Mesendoderm (in vitro differentiated cells): ENCODE data around the gene EPB41L3.

ENCODE experiments used
- DNase-seq: peaks from one replicate; pipeline ENCODE4 v3.0.0; 2013
- H2AK5ac ChIP-seq: 2 replicates; pipeline ENCODE4 v1.6.1; 2013; ENCODE audit warnings: low read length, inconsistent platforms
- H2BK120ac ChIP-seq: 2 replicates; pipeline ENCODE4 v1.6.1; 2013; ENCODE audit warnings: low read depth, mild to moderate bottlenecking, low read length, moderate library complexity, mixed read lengths
- H2BK15ac ChIP-seq: replicated peaks from 2 replicates; pipeline ENCODE4 v1.6.1; 2013; ENCODE audit warnings: low read depth, mild to moderate bottlenecking, moderate library complexity
- H2BK5ac ChIP-seq: 2 replicates; pipeline ENCODE4 v1.6.1; 2013; ENCODE audit warnings: low read length, inconsistent platforms
- H3K18ac ChIP-seq: 2 replicates; pipeline ENCODE4 v1.6.1; 2013; ENCODE audit warnings: mild to moderate bottlenecking, low read length, mixed read lengths
- H3K23ac ChIP-seq: one replicate; pipeline ENCODE4 v1.6.1; 2013; ENCODE audit warnings: low read length
- H3K27ac ChIP-seq: 2 replicates; pipeline ENCODE4 v1.5.1; 2013; ENCODE audit warnings: low read depth, mild to moderate bottlenecking, inconsistent platforms, low read length, moderate library complexity
- H3K27me3 ChIP-seq: 2 replicates; pipeline ENCODE4 v1.6.1; 2013; ENCODE audit warnings: low read length, control low read depth, mild to moderate bottlenecking, inconsistent platforms; ENCODE audit not compliant: insufficient read depth, poor library complexity
- H3K36me3 ChIP-seq: 2 replicates; pipeline ENCODE4 v1.6.1; 2013; ENCODE audit warnings: low read length, inconsistent platforms; ENCODE audit not compliant: control insufficient read depth, insufficient read depth
- H3K4ac ChIP-seq: one replicate; pipeline ENCODE4 v1.6.1; 2013; ENCODE audit warnings: low read depth, mild to moderate bottlenecking, low read length, moderate library complexity
- H3K4me1 ChIP-seq: 2 replicates; pipeline ENCODE4 v1.6.1; 2013; ENCODE audit warnings: low read depth, low read length, inconsistent platforms; ENCODE audit not compliant: control insufficient read depth
- H3K4me2 ChIP-seq: 2 replicates; pipeline ENCODE4 v1.6.1; 2013; ENCODE audit warnings: low read length
- H3K4me3 ChIP-seq: 2 replicates; pipeline ENCODE4 v1.5.1; 2013; ENCODE audit warnings: mild to moderate bottlenecking, low read length
- H3K56ac ChIP-seq: one replicate; pipeline ENCODE4 v1.6.1; 2013; ENCODE audit warnings: low read length
- H3K79me1 ChIP-seq: 2 replicates; pipeline ENCODE4 v1.6.1; 2013; ENCODE audit warnings: low read length, inconsistent platforms
- H3K79me2 ChIP-seq: 2 replicates; pipeline ENCODE4 v1.6.1; 2013; ENCODE audit warnings: mild to moderate bottlenecking, low read length; ENCODE audit not compliant: control insufficient read depth, insufficient read depth
- H3K9ac ChIP-seq: 2 replicates; pipeline ENCODE4 v1.6.1; 2013; ENCODE audit warnings: low read length, inconsistent platforms
- H4K5ac ChIP-seq: one replicate; pipeline ENCODE4 v1.6.1; 2013; ENCODE audit warnings: low read length
- H4K8ac ChIP-seq: one replicate; pipeline ENCODE4 v1.6.1; 2013; ENCODE audit warnings: low read depth, mild to moderate bottlenecking, control low read depth, low read length, moderate library complexity
- WGBS: extraction: QIAGEN DNeasy Blood & Tissue Kit; methylation state at CpG from one replicate; pipeline ENCODE4 v1.1.7; 2013; ENCODE audit warnings: low lambda C conversion rate, missing lambda C conversion rate; ENCODE audit not compliant: insufficient coverage; ENCODE audit errors: extremely low coverage; 5-methylcytosine and 5-hydroxymethylcytosine counted together

EPB41L3 gene

DNA sequence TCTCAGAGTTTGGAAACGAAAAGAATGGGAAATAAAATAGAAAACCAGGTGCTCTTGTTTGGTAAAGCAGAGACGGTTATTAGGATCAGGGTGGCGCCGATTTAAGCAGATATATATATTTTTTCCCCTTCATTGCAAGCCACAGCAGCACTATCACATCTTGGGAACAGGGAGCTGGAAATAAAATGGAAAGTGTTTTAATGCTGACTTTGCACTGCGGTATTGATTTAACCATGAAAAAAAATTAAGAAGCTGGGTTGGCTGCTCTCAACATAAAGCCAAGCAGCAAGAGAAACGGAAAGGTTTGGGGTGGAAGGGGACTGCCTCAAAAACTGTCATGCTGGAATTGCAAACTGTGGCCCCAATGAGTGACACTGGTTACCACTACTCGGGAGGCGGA lies 145.5 kb downstream of the EPB41L3 start:
- no peaks in the 10 kb centered on the region for H3K27me3 ChIP-seq
- H2BK5ac ChIP-seq: no peak overlapping the region
- H3K4me2 ChIP-seq: no peak overlapping the region
- H3K23ac ChIP-seq: no peak overlapping the region
- no peaks in the 10 kb centered on the region for H3K79me2 ChIP-seq
- WGBS: no CpG with 5 or more reads among the region's 8 CpGs
- H3K4me1 ChIP-seq: no peaks in the 10 kb centered on the region
- H3K56ac ChIP-seq: no peak overlapping the region
- no peaks in the 10 kb centered on the region for H3K79me1 ChIP-seq
- no peak overlapping the region for H3K9ac ChIP-seq
- H2AK5ac ChIP-seq: no peak overlapping the region
- no peak overlapping the region for H3K4ac ChIP-seq
- no peaks in the 10 kb centered on the region for H3K36me3 ChIP-seq
- H4K5ac ChIP-seq: no peak overlapping the region
- no peak overlapping the region for H2BK15ac ChIP-seq
- DNase-seq: no peak
- no peak overlapping the region for H3K27ac ChIP-seq
- no peak overlapping the region for H2BK120ac ChIP-seq
- no peak overlapping the region for H3K18ac ChIP-seq
- H3K4me3 ChIP-seq: no peak overlapping the region
- no peak overlapping the region for H4K8ac ChIP-seq

DNA sequence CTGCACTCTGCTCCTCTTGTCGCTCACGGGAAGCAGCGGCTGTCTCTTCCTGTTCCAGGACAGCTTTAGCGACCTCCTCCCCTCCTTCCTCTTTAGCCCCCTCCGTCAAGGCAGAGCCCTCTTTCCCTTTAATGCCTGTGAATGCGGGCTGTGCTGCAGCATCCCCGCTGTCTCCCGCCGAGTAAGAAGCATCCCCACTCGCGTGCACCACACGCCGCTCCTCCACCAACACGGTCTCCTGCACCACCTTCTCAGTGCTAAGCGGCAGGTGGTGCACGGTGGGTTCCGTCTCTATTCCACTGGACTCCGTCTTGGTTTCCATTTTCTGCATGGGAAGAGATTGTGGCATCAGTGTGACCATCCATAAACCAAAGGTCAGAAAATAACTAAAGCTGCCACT lies 146.7 kb downstream of the EPB41L3 start:
- Histone ChIP-seq H3K79me2 (no peaks in the 10 kb centered on the region), H2BK5ac (no peak overlapping the region), H3K18ac (no peak overlapping the region), H3K4me1 (no peaks in the 10 kb centered on the region), H4K8ac (no peak overlapping the region), H2AK5ac (no peak overlapping the region), H3K56ac (no peak overlapping the region), H3K36me3 (no peaks in the 10 kb centered on the region), H3K27me3 (no peaks in the 10 kb centered on the region), H3K4ac (no peak overlapping the region), H3K9ac (no peak overlapping the region), H3K79me1 (no peaks in the 10 kb centered on the region), H3K4me3 (no peak overlapping the region), H2BK120ac (no peak overlapping the region), H3K4me2 (no peak overlapping the region), H3K23ac (no peak overlapping the region), H4K5ac (no peak overlapping the region), H3K27ac (no peak overlapping the region), H2BK15ac (no peak overlapping the region)
- WGBS: no CpG with 5 or more reads among the region's 18 CpGs
- no peak for DNase-seq

DNA sequence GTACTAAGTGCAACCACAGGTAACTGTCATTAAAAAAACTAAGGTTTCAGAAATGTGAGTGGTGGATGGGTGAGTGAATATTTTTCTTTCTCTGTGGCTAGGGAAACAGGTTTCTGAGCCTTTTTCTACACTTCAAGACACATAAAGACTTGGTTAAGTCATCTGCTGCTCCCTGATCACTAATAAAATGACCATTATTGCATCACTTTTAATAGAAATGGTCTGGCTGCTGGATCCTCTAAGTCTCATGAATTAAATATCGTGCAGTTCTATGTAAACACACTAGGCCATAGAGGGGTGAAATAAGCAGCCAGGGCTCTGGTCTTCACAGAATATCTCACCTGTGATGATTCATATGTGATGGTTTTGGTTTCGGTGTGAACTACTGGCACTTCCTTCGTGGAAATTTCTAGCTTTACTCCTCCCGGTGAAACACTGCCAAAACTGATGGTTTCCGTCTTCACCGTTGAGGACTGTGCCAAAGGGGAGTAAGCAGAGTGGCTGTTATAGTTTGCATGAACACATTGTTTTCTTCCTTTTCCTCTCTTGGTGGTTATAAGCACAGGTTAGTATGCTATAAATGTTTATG lies 147.8 kb downstream of the EPB41L3 start:
- H2BK5ac ChIP-seq: no peak overlapping the region
- H3K36me3 ChIP-seq: no peaks in the 10 kb centered on the region
- no peak overlapping the region for H3K9ac ChIP-seq
- no peaks in the 10 kb centered on the region for H3K79me2 ChIP-seq
- no peak overlapping the region for H3K4me3 ChIP-seq
- H3K27ac ChIP-seq: no peak overlapping the region
- no peak overlapping the region for H4K5ac ChIP-seq
- H3K4ac ChIP-seq: no peak overlapping the region
- no peak overlapping the region for H2AK5ac ChIP-seq
- H3K4me1 ChIP-seq: no peaks in the 10 kb centered on the region
- no peaks in the 10 kb centered on the region for H3K79me1 ChIP-seq
- H2BK120ac ChIP-seq: no peak overlapping the region
- no peak overlapping the region for H3K4me2 ChIP-seq
- no peak overlapping the region for H3K56ac ChIP-seq
- H3K18ac ChIP-seq: no peak overlapping the region
- H2BK15ac ChIP-seq: no peak overlapping the region
- no peaks in the 10 kb centered on the region for H3K27me3 ChIP-seq
- no peak overlapping the region for H4K8ac ChIP-seq
- DNase-seq: no peak
- H3K23ac ChIP-seq: no peak overlapping the region
- no CpG with 5 or more reads among the region's 6 CpGs for WGBS

DNA sequence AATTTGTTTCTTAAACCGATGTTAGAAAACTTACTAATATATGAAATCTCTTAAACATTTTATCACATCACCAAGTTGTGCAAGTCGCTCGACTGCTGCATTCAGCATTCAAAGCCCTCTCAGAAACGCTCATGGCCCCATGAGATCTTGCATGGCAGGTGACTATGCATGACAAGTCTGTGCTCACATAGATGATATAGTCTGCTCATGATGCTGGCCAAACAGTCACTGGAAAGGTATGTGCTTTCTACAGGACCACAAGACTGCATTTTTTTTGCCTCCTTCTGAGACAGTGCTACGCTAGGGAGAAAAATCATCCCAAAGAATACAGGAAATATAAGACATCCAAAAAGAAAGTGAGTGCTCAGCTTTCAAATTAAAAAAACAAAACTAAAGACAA lies 150.0 kb downstream of the EPB41L3 start:
- Histone ChIP-seq H3K79me2 (no peaks in the 10 kb centered on the region), H3K18ac (no peak overlapping the region)
- WGBS: no CpG with 5 or more reads among the region's 5 CpGs

DNA sequence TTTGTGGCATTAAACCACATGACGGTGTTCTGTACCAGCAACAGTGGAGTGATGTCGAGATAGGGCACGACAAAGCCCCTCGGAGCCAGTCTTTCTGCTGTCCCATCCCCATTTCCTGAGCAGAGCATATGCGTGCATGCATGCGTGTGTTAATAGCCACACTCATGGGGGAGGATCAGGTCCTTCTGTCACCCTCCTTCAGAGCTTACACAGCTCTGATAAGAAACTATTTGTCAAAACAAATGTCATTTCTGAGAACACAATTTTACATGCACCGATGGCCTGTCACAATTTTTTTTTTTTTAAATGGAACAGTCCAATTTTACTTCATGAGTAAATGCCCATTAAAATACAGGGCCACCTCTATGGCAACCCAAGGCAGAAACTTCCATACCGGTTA lies 152.4 kb downstream of the EPB41L3 start:
- no peak for DNase-seq
- Histone ChIP-seq H3K9ac (no peak overlapping the region), H3K4me3 (no peak overlapping the region), H3K18ac (no peak overlapping the region), H3K79me2 (no peaks in the 10 kb centered on the region), H2BK5ac (no peak overlapping the region), H2AK5ac (no peak overlapping the region), H4K5ac (no peak overlapping the region), H3K79me1 (no peaks in the 10 kb centered on the region), H3K23ac (no peak overlapping the region), H3K4ac (no peak overlapping the region), H3K27me3 (no peaks in the 10 kb centered on the region), H3K56ac (no peak overlapping the region), H4K8ac (no peak overlapping the region), H2BK120ac (no peak overlapping the region), H3K4me1 (no peaks in the 10 kb centered on the region), H3K4me2 (no peak overlapping the region), H2BK15ac (no peak overlapping the region), H3K36me3 (no peaks in the 10 kb centered on the region), H3K27ac (no peak overlapping the region)
- no CpG with 5 or more reads among the region's 8 CpGs for WGBS

More for the DNA sequence above, 150.0 kb downstream of the EPB41L3 start:
- Histone ChIP-seq H3K56ac (no peak overlapping the region), H3K9ac (no peak overlapping the region), H2BK120ac (no peak overlapping the region), H3K23ac (no peak overlapping the region), H4K8ac (no peak overlapping the region), H3K79me1 (no peaks in the 10 kb centered on the region), H3K4ac (no peak overlapping the region), H3K4me3 (no peak overlapping the region), H2BK5ac (no peak overlapping the region), H3K36me3 (no peaks in the 10 kb centered on the region), H2AK5ac (no peak overlapping the region), H3K4me2 (no peak overlapping the region), H3K27ac (no peak overlapping the region), H3K4me1 (no peaks in the 10 kb centered on the region), H4K5ac (no peak overlapping the region), H2BK15ac (no peak overlapping the region), H3K27me3 (no peaks in the 10 kb centered on the region)
- peak; percentile 4 for DNase-seq

DNA sequence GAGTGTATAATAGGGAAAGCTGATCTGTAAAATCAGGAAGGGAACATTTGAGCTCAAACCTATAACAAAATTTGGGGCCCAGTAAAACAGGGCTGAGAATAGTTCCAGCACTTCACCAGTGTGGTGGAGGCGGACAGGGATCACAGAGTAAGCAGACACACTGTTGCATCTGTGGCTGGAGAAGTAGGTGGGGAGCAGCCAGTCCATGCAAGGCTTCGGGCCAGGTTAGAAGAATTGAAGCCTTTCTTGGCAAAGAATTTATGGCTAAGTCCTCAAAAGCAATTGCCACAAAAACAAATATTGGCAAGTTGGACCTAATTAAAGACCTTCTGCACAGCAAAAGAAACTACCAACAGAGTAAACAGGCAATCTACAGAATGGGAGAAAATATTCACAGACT lies 154.4 kb downstream of the EPB41L3 start:
- no peaks in the 10 kb centered on the region for H3K79me2 ChIP-seq
- no CpG with 5 or more reads among the region's 2 CpGs for WGBS
- no peak overlapping the region for H3K18ac ChIP-seq

More for the DNA sequence above, 154.4 kb downstream of the EPB41L3 start:
- H3K4ac ChIP-seq: no peak overlapping the region
- H2BK15ac ChIP-seq: no peak overlapping the region
- no peak overlapping the region for H3K9ac ChIP-seq
- DNase-seq: no peak
- H3K23ac ChIP-seq: no peak overlapping the region
- no peak overlapping the region for H3K4me2 ChIP-seq
- no peak overlapping the region for H4K5ac ChIP-seq
- no peak overlapping the region for H4K8ac ChIP-seq
- no peaks in the 10 kb centered on the region for H3K79me1 ChIP-seq
- H3K27ac ChIP-seq: no peak overlapping the region
- H2AK5ac ChIP-seq: no peak overlapping the region
- H3K4me1 ChIP-seq: no peaks in the 10 kb centered on the region
- H3K56ac ChIP-seq: no peak overlapping the region
- no peak overlapping the region for H3K4me3 ChIP-seq
- no peak overlapping the region for H2BK5ac ChIP-seq
- H3K36me3 ChIP-seq: no peaks in the 10 kb centered on the region
- H2BK120ac ChIP-seq: no peak overlapping the region
- H3K27me3 ChIP-seq: no peaks in the 10 kb centered on the region
